NCI-H2171 (cell line): ENCODE results near the gene LAYN.

Experiments used
- DNase-seq: peaks from one replicate; lab custom pipeline; 2025; lab: John Stamatoyannopoulos, UW

Gene LAYN

GRCh38 chr11:111596319-111596718 is 55.8 kb downstream of the LAYN start:
- DNase-seq: no peak

- DNase-seq: no peak
Observed at GRCh38 chr11:111598148-111598547, 57.6 kb downstream of the LAYN start.

- DNase-seq: no peak
Observed at GRCh38 chr11:111598559-111598958, 58.0 kb downstream of the LAYN start.

DNA sequence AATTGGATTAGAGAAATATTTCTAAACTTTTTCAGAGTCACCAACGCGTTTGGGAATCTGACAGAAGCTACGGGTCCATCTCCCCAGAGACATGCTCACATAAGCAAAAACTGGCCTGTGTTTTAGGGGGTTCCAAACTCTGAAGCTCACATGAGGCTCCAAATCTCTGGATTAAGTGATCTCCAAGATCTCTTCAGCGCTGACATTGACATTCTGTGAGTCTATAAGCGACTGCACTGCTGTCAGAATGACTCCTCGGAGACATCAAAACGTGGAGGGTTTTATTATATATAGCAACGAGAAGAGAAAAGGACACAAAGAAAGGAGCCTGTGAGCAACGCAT is 61.1 kb downstream of the LAYN start:
- no peak for DNase-seq

- DNase-seq: peak; percentile 99
Observed at GRCh38 chr11:111601979-111602864, 61.7 kb downstream of the LAYN start, which contains the start of gene SIK2. TSS of gene SIK2 (plus strand) at chr11:111602449. CDS start at chr11:111602564, 115 bp downstream.

GRCh38 chr11:111602865-111603610 is 62.5 kb downstream of the LAYN start:
- DNase-seq: peak; percentile 11

DNA sequence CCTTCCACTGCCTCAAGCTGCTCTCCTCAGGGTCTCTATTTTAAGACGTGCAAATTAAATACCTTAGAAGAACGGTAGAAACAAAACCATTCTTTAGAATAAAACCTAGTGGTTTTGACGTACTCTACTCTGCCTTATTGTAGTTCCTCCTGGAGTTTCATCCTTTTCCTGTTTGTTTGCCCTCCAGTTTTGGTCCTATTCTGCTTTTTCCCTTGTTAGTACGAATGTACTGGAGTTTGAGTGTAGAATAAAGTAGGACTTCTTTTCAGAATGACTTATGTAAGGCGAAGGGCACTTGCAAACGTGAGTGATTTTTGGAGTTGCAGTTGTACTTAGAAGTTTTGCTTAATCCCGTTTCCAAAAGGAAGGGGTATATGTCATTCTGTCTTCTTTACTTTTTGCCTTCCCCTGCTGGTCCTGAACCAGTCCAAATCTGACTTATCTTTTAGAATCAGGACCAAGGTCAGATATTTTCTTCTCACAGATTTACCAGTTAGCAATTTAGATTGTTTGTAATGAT is 63.2 kb downstream of the LAYN start:
- DNase-seq: no peak

- peak; percentile 12 for DNase-seq
Observed at GRCh38 chr11:111604392-111605009, 64.0 kb downstream of the LAYN start.

DNA sequence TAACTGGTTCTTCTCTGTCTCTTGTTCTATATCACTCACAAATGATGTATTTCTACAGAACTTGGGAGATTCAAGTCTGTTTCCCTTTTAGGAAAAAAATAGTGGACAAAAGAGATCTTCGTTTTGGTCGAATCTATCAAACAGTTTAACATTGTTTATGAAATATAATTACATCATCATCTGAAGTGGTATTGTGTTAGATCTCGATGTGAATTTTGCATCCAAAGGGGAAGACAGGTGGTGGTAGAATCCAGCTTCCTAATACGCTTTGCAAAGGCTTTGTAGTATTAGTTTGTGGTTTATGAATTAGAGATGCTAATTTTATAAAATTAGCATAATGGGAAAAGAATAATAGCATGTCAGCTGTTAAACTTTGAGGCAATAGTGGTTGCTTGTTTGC is 65.2 kb downstream of the LAYN start:
- no peak for DNase-seq

DNA sequence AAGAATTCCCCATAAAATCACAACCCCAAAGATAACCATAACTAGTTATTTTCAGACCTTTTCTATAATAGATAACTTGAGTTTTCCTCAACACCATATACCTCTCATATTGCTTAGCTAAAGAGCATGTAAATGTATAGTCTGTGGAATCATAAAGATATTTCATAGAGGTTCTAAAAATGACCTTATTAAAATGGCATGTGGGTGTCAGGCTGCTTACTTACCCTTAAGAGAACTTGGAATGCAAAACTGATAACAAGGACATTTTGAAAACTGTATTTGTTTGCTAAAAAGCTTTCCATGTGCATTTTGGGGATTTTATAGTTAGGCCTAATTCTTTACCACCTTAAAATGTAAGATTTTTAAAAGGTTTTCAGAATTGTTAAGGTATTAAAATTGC is 66.5 kb downstream of the LAYN start:
- no peak for DNase-seq

DNA sequence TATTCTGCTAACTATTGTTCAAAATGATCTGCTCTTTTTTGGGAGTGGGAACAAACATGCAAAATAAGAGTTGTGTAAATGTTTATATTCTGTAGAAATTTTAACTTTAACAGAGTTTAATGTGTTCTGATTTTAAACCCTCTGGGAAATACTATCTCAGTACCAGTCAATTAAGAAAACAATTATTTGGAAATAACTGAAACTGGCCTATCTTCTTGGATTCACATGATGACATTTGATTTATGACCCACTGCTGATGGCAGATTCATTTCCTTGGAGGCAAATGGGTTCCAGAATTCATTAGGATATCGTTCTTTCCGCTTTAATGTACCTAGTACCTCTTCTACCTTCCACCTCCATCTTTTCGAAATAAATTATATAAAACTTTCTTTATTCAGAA is 67.2 kb downstream of the LAYN start:
- no peak for DNase-seq
